MCF 10A (cell line): ENCODE measurements around the gene PDZRN3. TPM values are rescaled to one million over a fixed set of nuclear protein-coding genes. Genes with fewer than 3 reads are reported as not detected.

Source experiments
- BruUV-seq: library from RNA; stranded (reverse); fragments of 400-500 nt; replicated peaks from 2 replicates; lab custom pipeline; 2021; lab: Mats Ljungman, UMichigan
- CTCF ChIA-PET: fragments of 300-600 bp; sonication (Branson Sonifier 250); formaldehyde crosslinking; extraction: SDS; loops from one replicate; lab custom pipeline; 2021; ENCODE audit warnings: antibody characterized with exemption, inconsistent platforms; lab: Yijun Ruan, JAX
- POLR2A ChIA-PET: fragments of 300-600, 350-650 bp; sonication (Branson Sonifier 250); formaldehyde crosslinking; extraction: SDS; loops from one replicate; lab custom pipeline; 2020; ENCODE audit warnings: antibody characterized with exemption, inconsistent platforms; lab: Yijun Ruan, JAX
- DNase-seq: peaks from one replicate; pipeline ENCODE4 v3.0.0-alpha.2; 2018; ENCODE audit not compliant: unreplicated experiment
- H3K27ac Mint-ChIP-seq: one replicate; pipeline ENCODE4 v1.8.0; 2022; ENCODE audit warnings: mild to moderate bottlenecking, low read depth, mixed read lengths; ENCODE audit not compliant: unreplicated experiment
- H3K27me3 Mint-ChIP-seq: one replicate; pipeline ENCODE4 v1.8.0; 2022; ENCODE audit warnings: mixed read lengths; ENCODE audit not compliant: insufficient read depth, unreplicated experiment
- H3K36me3 Mint-ChIP-seq: one replicate; pipeline ENCODE4 v1.8.0; 2022; ENCODE audit warnings: mild to moderate bottlenecking, moderate library complexity, mixed read lengths; ENCODE audit not compliant: insufficient read depth, unreplicated experiment
- H3K4me1 Mint-ChIP-seq: one replicate; pipeline ENCODE4 v1.8.0; 2022; ENCODE audit warnings: mixed read lengths; ENCODE audit not compliant: insufficient read depth, unreplicated experiment
- H3K4me3 Mint-ChIP-seq: one replicate; pipeline ENCODE4 v1.8.0; 2022; ENCODE audit warnings: mild to moderate bottlenecking, moderate library complexity, mixed read lengths; ENCODE audit not compliant: unreplicated experiment
- H3K9me3 Mint-ChIP-seq: one replicate; pipeline ENCODE4 v1.8.0; 2022; ENCODE audit warnings: mixed read lengths; ENCODE audit not compliant: unreplicated experiment
- CTCF ChIP-seq: fragments of 200-600 bp; IDR thresholded peaks from one replicate; pipeline ENCODE4 v1.8.0; 2022; ENCODE audit warnings: antibody characterized with exemption, mild to moderate bottlenecking; ENCODE audit not compliant: unreplicated experiment
- intact Hi-C: fragments of 100-400 bp; cut with micrococcal nuclease; formaldehyde crosslinking; loops from 2 replicates; pipeline ENCODE4 v1.14.1; 2022
- total RNA-seq: library from RNA; stranded (reverse); gene quantifications from 2 replicates; pipeline ENCODE4 v1.2.3, GENCODE V29; 2022

Gene PDZRN3
- total RNA-seq, 1 experiment from 2014 or later: not detected

GRCh38 chr3:73385568-73385967 is 239.2 kb downstream of the PDZRN3 start:
- Mint-ChIP-seq H3K27ac (no peak overlapping the region), H3K9me3 (no peaks in the 10 kb centered on the region), H3K4me3 (no peak overlapping the region), H3K4me1 (no peaks in the 10 kb centered on the region), H3K27me3 (no peaks in the 10 kb centered on the region), H3K36me3 (no peaks in the 10 kb centered on the region)
- intact Hi-C loops: no loop called here
- DNase-seq: no peak
- ChIA-PET CTCF (interaction anchor here (1.2 to 3.0 kb wide), 2 partner anchors 284 to 288 kb away, joined by 4 to 13 read pairs; no protein-coding TSS in a partner anchor), POLR2A (no interaction called here)
- no TSS peak for BruUV-seq
- no peak for TF ChIP-seq CTCF

- ChIA-PET CTCF (interaction anchor here (0.7 to 3.0 kb wide), 3 partner anchors 22 to 283 kb away, joined by 3 to 13 read pairs (median 3); no protein-coding TSS in a partner anchor), POLR2A (no interaction called here)
- BruUV-seq: no TSS peak
- Mint-ChIP-seq H3K4me3 (no peak overlapping the region), H3K36me3 (no peaks in the 10 kb centered on the region), H3K9me3 (no peaks in the 10 kb centered on the region), H3K4me1 (no peaks in the 10 kb centered on the region), H3K27me3 (no peaks in the 10 kb centered on the region), H3K27ac (no peak overlapping the region)
- no peak for DNase-seq
- intact Hi-C loops: no loop called here
- TF ChIP-seq CTCF: no peak
Observed at GRCh38 chr3:73384091-73384906, 240.4 kb downstream of the PDZRN3 start.

- Mint-ChIP-seq H3K4me1 (no peaks in the 10 kb centered on the region), H3K27ac (no peak overlapping the region), H3K9me3 (no peaks in the 10 kb centered on the region), H3K27me3 (no peaks in the 10 kb centered on the region), H3K36me3 (no peaks in the 10 kb centered on the region), H3K4me3 (no peak overlapping the region)
- CTCF ChIA-PET: interaction anchor here (0.9 to 3.0 kb wide), 2 partner anchors 48 to 282 kb away, joined by 3 to 13 read pairs; no protein-coding TSS in a partner anchor
- no peak for DNase-seq
- POLR2A ChIA-PET: no interaction called here
- intact Hi-C loops: no loop called here
- no peak for TF ChIP-seq CTCF
- BruUV-seq: no TSS peak
Observed at GRCh38 chr3:73383470-73384049, 241.2 kb downstream of the PDZRN3 start.

GRCh38 chr3:73381551-73381950 is 243.2 kb downstream of the PDZRN3 start:
- CTCF ChIA-PET: interaction anchor here (0.7 kb wide), 2 partner anchors 34 to 475 kb away, joined by 3 read pairs; no protein-coding TSS in a partner anchor
- DNase-seq: no peak
- TF ChIP-seq CTCF: no peak
- intact Hi-C loops: no loop called here
- Mint-ChIP-seq H3K4me1 (no peaks in the 10 kb centered on the region), H3K27me3 (no peaks in the 10 kb centered on the region), H3K4me3 (no peak overlapping the region), H3K9me3 (no peaks in the 10 kb centered on the region), H3K27ac (no peak overlapping the region), H3K36me3 (no peaks in the 10 kb centered on the region)
- POLR2A ChIA-PET: no interaction called here
- no TSS peak for BruUV-seq
